ENCODE measurements around the gene CES4A.

GRCh38 chr16:67050796-67051195, 62.4 kb downstream of the CES4A start:
- TF ChIP-seq CTCF (conservative IDR thresholded peaks at IDR 0.05 in 1 of 2, IDR thresholded peaks at IDR 0.05 in 1 of 2; ENCODE audit: low read depth in 1 of 2, low read length in 2 of 2) (no peak), EZH2 (IDR thresholded peaks at IDR 0.05; ENCODE audit: low read length, missing control alignments) (no peak)

All from fibroblast of lung (primary cell).